Lung (tissue), 12 donors: Measurements from ENCODE around the gene PALLD. TPM values are rescaled to one million over a fixed set of nuclear protein-coding genes. Genes with fewer than 3 reads are reported as not detected.

Experiments
- ATAC-seq: fragments of 200-7000 bp; cut with Tn5 transposase; one replicate; pipeline ENCODE4 v1.9.1; 2020; ENCODE audit warnings: moderate number of reproducible peaks; ENCODE audit not compliant: insufficient read depth, low FRiP score
- DNase-seq, 3 donors: peaks; one replicate each; pipeline ENCODE4 v3.0.0-alpha.2; 2013 to 2017
- H3K27ac ChIP-seq, 2 donors: one replicate each; pipeline ENCODE4 v1.5.1; 2013; ENCODE audit warnings: mild to moderate bottlenecking in 2 of 2, moderate library complexity in 2 of 2, control low read depth in 1 of 2, inconsistent platforms in 1 of 2, low read depth in 1 of 2, low read length in 1 of 2
- H3K27me3 ChIP-seq, 3 donors: one replicate each; pipeline ENCODE4 v1.5.1; 2013; ENCODE audit warnings: low read length in 2 of 3; ENCODE audit not compliant: control insufficient read depth in 3 of 3, insufficient read depth in 3 of 3
- H3K36me3 ChIP-seq, 4 donors: one replicate each; pipeline ENCODE4 v1.5.1; 2013; ENCODE audit warnings: low read length in 4 of 4, mild to moderate bottlenecking in 1 of 4, moderate library complexity in 1 of 4; ENCODE audit not compliant: control insufficient read depth in 4 of 4, insufficient read depth in 4 of 4
- H3K4me1 ChIP-seq, 5 donors: one replicate each; pipeline ENCODE4 v1.5.1; 2013; ENCODE audit warnings: low read length in 5 of 5, mild to moderate bottlenecking in 2 of 5, moderate library complexity in 1 of 5; ENCODE audit not compliant: control insufficient read depth in 5 of 5, insufficient read depth in 5 of 5
- H3K4me3 ChIP-seq: one replicate; pipeline ENCODE4 v1.5.1; 2013; ENCODE audit warnings: mild to moderate bottlenecking, control low read depth, moderate library complexity
- H3K9ac ChIP-seq, 2 donors: one replicate each; pipeline ENCODE4 v1.5.1; 2013; ENCODE audit warnings: low read length in 2 of 2, control low read depth in 1 of 2; ENCODE audit not compliant: insufficient read depth in 1 of 2
- H3K9me3 ChIP-seq, 4 donors: one replicate each; pipeline ENCODE4 v1.5.1; 2013; ENCODE audit warnings: low read length in 3 of 4, mild to moderate bottlenecking in 1 of 4, moderate library complexity in 1 of 4; ENCODE audit not compliant: control insufficient read depth in 4 of 4, insufficient read depth in 3 of 4
- WGBS, 2 donors: extraction: QIAGEN DNeasy Blood & Tissue Kit; methylation state at CpG; one replicate each; pipeline ENCODE4 v1.1.7; 2013; 5-methylcytosine and 5-hydroxymethylcytosine counted together
- polyA plus RNA-seq, 2 donors: library from polyadenylated mRNA; stranded (reverse); fragments of 200-250 nt; gene quantifications; one replicate each; pipeline ENCODE4 v1.2.1, GENCODE V29; 2013
- total RNA-seq, 2 donors: library from RNA; depleted of rRNA in 1 of 2; stranded (reverse); fragments of >200 nt in 1 of 2; gene quantifications; one replicate each; pipeline ENCODE4 v1.2.1, GENCODE V29; 2014 to 2021
- TF ChIP-seq, protein P1 (sequence below): IDR thresholded peaks from 2 replicates; pipeline ENCODE4 v1.5.1; 2012; ENCODE audit warnings: mild to moderate bottlenecking; ENCODE audit errors: control extremely low read depth, extremely low read depth
- donor health status: control.
- donor health status: control.
- donor health status: Bipolar disorder and iron deficiency.
- donor health status: healthy.
- donor health status: DM: yes; HTN: yes; CAD: no.

PALLD gene
- total and polyA plus RNA-seq, 4 donors, result 20.7 to 139 (median 63.0) TPM

DNA sequence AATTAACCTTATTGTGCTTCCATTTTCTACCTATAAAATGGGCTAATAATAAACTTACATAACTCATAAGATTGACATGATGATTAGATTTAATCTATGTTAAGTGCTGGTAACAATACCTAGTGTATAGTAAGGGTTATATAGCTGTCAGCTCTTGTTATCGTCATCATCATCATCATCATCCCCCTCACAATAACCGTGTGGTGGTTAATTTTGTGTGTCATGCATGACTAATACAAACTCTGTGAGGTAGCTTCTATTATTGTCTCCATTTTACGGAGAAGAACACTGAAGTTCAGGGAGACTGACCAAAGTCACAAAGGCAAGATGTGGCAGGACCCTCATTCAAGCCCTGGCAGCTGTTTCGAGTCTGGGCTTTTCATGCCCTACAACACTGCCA, 211.3 kb downstream of the PALLD start:
- peaks cover 0 to 5% (median 0%) of the 10 kb centered on the region in 3 donors for H3K27me3 ChIP-seq
- H3K4me3 ChIP-seq, result no peak overlapping the region
- no peak overlapping the region for H3K27ac ChIP-seq
- WGBS, 2 donors, result 91 to 93% methylated on average over 4 of the region's 4 CpGs
- H3K4me1 ChIP-seq, result peaks cover 0 to 12% (median 3%) of the 10 kb centered on the region in 5 donors
- ATAC-seq, result no peak
- TF ChIP-seq, protein P1, sequence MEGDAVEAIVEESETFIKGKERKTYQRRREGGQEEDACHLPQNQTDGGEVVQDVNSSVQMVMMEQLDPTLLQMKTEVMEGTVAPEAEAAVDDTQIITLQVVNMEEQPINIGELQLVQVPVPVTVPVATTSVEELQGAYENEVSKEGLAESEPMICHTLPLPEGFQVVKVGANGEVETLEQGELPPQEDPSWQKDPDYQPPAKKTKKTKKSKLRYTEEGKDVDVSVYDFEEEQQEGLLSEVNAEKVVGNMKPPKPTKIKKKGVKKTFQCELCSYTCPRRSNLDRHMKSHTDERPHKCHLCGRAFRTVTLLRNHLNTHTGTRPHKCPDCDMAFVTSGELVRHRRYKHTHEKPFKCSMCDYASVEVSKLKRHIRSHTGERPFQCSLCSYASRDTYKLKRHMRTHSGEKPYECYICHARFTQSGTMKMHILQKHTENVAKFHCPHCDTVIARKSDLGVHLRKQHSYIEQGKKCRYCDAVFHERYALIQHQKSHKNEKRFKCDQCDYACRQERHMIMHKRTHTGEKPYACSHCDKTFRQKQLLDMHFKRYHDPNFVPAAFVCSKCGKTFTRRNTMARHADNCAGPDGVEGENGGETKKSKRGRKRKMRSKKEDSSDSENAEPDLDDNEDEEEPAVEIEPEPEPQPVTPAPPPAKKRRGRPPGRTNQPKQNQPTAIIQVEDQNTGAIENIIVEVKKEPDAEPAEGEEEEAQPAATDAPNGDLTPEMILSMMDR, result no peak
- H3K36me3 ChIP-seq, result no peaks in the 10 kb centered on the region
- no peak for DNase-seq
- no peaks in the 10 kb centered on the region for H3K9me3 ChIP-seq
- H3K9ac ChIP-seq, result no peak overlapping the region

DNA sequence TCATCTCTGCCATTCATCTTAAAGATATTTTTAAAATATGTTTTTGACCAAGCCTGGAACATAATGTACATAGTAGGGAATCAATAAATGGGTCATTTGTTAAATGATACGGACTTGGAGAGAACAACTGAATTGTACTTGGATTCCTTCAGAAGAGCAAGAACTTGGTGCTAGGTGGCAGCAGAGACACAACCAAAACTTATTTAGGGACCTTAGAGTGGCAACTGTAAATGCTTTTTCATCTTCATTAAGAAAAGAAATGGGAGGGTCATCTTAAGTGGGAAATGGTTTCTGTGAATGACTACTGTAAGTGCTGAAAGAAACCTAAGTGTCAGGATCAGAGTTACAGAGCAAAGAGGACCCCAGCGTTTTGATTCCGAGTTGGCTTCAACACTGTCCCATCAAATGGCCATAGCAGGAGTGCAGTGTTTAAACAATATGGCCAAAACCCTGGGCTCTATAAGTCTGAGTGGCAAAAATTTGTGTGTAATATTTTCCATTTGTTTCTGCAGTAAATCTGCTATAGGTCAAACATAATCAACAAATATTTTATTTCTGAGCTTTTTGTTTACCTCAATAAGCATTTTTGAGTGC, 213.6 kb downstream of the PALLD start:
- ATAC-seq (no peak), DNase-seq (peak; percentile 64 to 86 (median 84))
- H3K4me1 ChIP-seq, result peaks cover 0 to 12% (median 3%) of the 10 kb centered on the region in 5 donors
- TF ChIP-seq, protein P1, result peak; percentile 38
- H3K36me3 ChIP-seq, result no peaks in the 10 kb centered on the region
- H3K9ac ChIP-seq, result no peak overlapping the region
- WGBS, 2 donors, result 58 to 66% methylated on average over 3 of the region's 3 CpGs
- H3K4me3 ChIP-seq, result no peak overlapping the region
- H3K27me3 ChIP-seq, result peaks cover 0 to 5% (median 0%) of the 10 kb centered on the region in 3 donors
- H3K9me3 ChIP-seq, result no peaks in the 10 kb centered on the region
- H3K27ac ChIP-seq, result peak overlapping the region in 1 of 2 donors; percentile 76

DNA sequence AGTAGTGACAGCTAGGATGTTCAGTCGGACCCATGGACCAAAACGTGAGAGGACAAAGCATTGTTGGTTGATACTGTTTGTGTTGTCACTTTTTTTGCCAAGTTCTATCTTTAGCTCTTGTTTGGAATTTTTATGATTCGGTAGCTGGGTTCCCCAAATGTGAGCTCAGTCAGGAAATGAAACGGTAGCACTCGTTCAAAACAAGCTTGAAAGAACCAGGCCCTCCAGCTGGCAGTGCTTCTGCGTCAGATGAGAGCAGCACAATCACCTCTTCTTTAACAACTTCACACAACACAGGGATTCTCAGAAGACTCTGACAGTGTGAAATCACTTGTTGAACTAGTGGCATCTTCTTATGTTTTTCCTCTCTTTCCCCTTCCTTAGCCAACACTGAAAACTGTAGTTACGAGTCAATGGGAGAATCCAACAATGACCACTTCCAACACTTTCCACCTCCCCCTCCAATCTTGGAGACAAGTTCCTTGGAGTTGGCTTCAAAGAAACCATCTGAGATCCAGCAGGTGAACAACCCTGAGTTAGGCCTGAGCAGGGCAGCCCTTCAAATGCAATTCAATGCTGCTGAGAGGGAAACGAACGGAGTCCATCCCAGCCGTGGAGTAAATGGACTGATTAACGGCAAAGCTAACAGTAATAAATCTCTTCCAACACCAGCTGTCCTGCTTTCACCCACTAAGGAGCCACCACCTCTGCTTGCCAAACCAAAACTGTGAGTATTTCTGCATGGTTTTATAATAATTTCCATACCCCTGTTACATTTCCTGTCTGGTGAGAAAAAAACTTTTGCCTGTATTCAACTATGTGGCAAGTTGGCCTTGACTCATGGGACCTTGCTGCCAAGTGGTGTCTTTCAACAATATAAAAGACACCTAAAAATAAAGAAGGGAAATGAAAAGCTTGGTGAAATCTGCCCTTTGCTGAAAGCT, 214.6 kb downstream of the PALLD start:
- TF ChIP-seq, protein P1, result no peak
- H3K27ac ChIP-seq, result peak overlapping the region in 1 of 2 donors; percentile 76
- no peak overlapping the region for H3K4me3 ChIP-seq
- no peaks in the 10 kb centered on the region for H3K9me3 ChIP-seq
- 46 to 54% methylated on average over 11 of the region's 11 CpGs for WGBS, 2 donors
- H3K36me3 ChIP-seq, result no peaks in the 10 kb centered on the region
- H3K4me1 ChIP-seq, result peaks cover 0 to 18% (median 3%) of the 10 kb centered on the region in 5 donors
- DNase-seq, result peak in 1 of 3 donors; percentile 59
- H3K27me3 ChIP-seq, result peaks cover 0 to 5% (median 0%) of the 10 kb centered on the region in 3 donors
- no peak overlapping the region for H3K9ac ChIP-seq
- ATAC-seq, result no peak
